SU-DHL-6 (cell line): Measurements from ENCODE around the gene MED8.

Experiments
- H2AFZ ChIP-seq: fragments of 200-600 bp; sonication (generic); 2 replicates; pipeline ENCODE4 v1.6.1; 2014; ENCODE audit warnings: low read depth, mild to moderate bottlenecking, moderate library complexity, mixed read lengths, antibody characterized with exemption, low read length; ENCODE audit not compliant: severe bottlenecking
- H3F3A ChIP-seq: fragments of 200-600 bp; shearing (Covaris generic); 2 replicates; pipeline ENCODE4 v1.6.0; 2016; ENCODE audit warnings: antibody characterized with exemption, mild to moderate bottlenecking; ENCODE audit not compliant: insufficient read depth
- H3K27ac ChIP-seq: fragments of 200-600 bp; sonication (generic); 2 replicates; pipeline ENCODE4 v1.5.1; 2016; ENCODE audit warnings: low read depth, mild to moderate bottlenecking, low read length, moderate library complexity, mixed read lengths
- H3K27me3 ChIP-seq: fragments of 200-600 bp; sonication (generic), shearing (Covaris generic); 2 replicates; pipeline ENCODE4 v1.6.0; 2014; ENCODE audit warnings: mild to moderate bottlenecking, low read length
- H3K36me3 ChIP-seq: fragments of 200-600 bp; sonication (generic); 2 replicates; pipeline ENCODE4 v1.6.1; 2014; ENCODE audit warnings: mild to moderate bottlenecking, low read length, mixed read lengths
- H3K4me2 ChIP-seq: fragments of 300-600, 200-600 bp; shearing (Covaris generic), sonication (generic); 2 replicates; pipeline ENCODE4 v1.6.0; 2014; ENCODE audit warnings: low read length, low read depth, mild to moderate bottlenecking; ENCODE audit not compliant: poor library complexity, severe bottlenecking
- H3K4me3 ChIP-seq: fragments of 200-600 bp; sonication (generic); 2 replicates; pipeline ENCODE4 v1.5.1; 2014; ENCODE audit warnings: antibody characterized with exemption, low read length, mild to moderate bottlenecking, mixed read lengths; ENCODE audit not compliant: insufficient read depth, poor library complexity, severe bottlenecking
- H3K79me2 ChIP-seq: fragments of 200-600 bp; sonication (generic); 2 replicates; pipeline ENCODE4 v1.6.1; 2014; ENCODE audit warnings: mild to moderate bottlenecking, low read length, moderate library complexity; ENCODE audit not compliant: insufficient read depth
- H3K9ac ChIP-seq: fragments of 200-600 bp; sonication (generic); 2 replicates; pipeline ENCODE4 v1.7.0; 2014; ENCODE audit warnings: mild to moderate bottlenecking, low read length
- H3K9me2 ChIP-seq: fragments of 200-600 bp; sonication (generic); replicated peaks from 2 replicates; pipeline ENCODE4 v1.6.1; 2014; ENCODE audit warnings: low read length; ENCODE audit not compliant: insufficient read depth
- H3K9me3 ChIP-seq: fragments of 200-600 bp; sonication (generic); 2 replicates; pipeline ENCODE4 v1.6.1; 2014; ENCODE audit warnings: low read length, mixed read lengths; ENCODE audit not compliant: insufficient read depth
- H4K20me1 ChIP-seq: fragments of 200-600 bp; sonication (generic); 2 replicates; pipeline ENCODE4 v1.6.1; 2014; ENCODE audit warnings: low read depth, mild to moderate bottlenecking, antibody characterized with exemption, low read length, moderate library complexity, mixed read lengths
- EZH2phosphoT487 ChIP-seq: fragments of 200-600 bp; sonication (generic), shearing (Covaris generic); conservative IDR thresholded peaks from 2 replicates; pipeline ENCODE4 v1.6.1; 2018; ENCODE audit warnings: mild to moderate bottlenecking, antibody characterized with exemption, low read length, moderate library complexity, mixed read lengths
- TF ChIP-seq, protein P1 (sequence below): fragments of 200-600 bp; sonication (generic); IDR thresholded peaks from one replicate; pipeline ENCODE4 v1.5.1; 2017; ENCODE audit warnings: antibody characterized with exemption, mild to moderate bottlenecking, low read length, moderate library complexity; ENCODE audit not compliant: insufficient read depth, poor library complexity, severe bottlenecking

The MED8 gene

DNA sequence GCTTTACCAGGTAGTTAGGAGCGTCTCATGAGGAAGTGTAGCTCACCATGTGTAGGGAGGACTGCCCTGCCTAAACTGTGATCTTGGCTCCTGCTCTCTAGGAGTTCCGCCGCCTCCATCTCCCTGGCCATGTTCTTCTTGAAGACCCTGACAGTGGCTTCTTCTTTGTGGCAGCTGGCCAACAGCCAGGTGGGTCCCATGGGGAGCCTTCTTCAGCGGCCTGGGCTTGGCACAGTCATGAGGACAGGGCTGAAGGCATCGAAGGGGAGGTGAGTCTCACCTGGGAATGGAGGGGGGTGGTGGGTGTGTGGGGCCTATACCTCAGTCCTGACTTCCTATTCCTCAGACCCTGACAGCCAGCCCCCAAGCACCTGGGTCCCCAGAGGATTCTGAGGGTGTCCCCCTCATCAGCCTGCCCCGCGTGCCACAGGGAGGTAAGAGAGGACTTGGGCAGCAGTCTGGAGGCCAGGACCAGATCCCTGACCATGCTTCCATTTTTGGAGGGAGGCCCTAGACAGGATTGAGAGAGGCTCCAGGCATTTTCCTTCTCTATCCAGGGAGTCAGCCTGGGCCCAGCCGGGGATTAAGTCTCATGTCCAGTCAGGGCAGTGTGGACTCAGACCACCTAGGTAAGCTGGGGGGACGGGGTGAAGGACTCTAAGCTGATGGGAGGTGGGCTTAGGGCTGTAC, 42.7 kb upstream of the MED8 start:
- Histone ChIP-seq H3K4me3 (no peak overlapping the region), H3K9me3 (no peaks in the 10 kb centered on the region), H3K4me2 (no peak overlapping the region), H2AFZ (no peak overlapping the region), H3K9me2 (no peaks in the 10 kb centered on the region), H4K20me1 (no peaks in the 10 kb centered on the region), H3K9ac (no peak overlapping the region), H3K79me2 (no peaks in the 10 kb centered on the region), H3K36me3 (no peaks in the 10 kb centered on the region), H3K27me3 (no peaks in the 10 kb centered on the region), H3F3A (no peaks in the 10 kb centered on the region), H3K27ac (no peak overlapping the region)
- TF ChIP-seq, protein P1, sequence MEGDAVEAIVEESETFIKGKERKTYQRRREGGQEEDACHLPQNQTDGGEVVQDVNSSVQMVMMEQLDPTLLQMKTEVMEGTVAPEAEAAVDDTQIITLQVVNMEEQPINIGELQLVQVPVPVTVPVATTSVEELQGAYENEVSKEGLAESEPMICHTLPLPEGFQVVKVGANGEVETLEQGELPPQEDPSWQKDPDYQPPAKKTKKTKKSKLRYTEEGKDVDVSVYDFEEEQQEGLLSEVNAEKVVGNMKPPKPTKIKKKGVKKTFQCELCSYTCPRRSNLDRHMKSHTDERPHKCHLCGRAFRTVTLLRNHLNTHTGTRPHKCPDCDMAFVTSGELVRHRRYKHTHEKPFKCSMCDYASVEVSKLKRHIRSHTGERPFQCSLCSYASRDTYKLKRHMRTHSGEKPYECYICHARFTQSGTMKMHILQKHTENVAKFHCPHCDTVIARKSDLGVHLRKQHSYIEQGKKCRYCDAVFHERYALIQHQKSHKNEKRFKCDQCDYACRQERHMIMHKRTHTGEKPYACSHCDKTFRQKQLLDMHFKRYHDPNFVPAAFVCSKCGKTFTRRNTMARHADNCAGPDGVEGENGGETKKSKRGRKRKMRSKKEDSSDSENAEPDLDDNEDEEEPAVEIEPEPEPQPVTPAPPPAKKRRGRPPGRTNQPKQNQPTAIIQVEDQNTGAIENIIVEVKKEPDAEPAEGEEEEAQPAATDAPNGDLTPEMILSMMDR, result no peak
- TF ChIP-seq EZH2phosphoT487, result no peak

DNA sequence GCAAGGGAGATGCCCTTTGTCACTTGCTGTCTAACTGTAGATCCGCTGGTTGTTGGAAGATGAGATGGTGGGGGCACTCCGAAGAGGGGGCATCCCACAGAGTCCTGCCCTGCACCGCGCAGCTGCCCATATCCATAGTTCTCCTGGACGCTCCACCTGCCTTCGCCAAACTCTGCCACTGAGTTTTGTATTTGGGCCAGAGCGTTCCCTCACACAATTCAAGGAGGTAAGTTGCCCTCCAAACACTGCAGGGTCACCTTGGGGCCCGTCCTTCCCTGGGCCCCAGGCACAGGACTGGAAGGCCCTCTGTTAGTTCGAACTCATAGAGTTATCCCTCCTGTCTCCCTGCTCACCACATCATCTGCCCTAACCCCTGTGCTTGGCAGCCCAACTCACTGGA, 42.1 kb upstream of the MED8 start:
- H3K36me3 ChIP-seq, result no peaks in the 10 kb centered on the region
- no peaks in the 10 kb centered on the region for H3K27me3 ChIP-seq
- no peak overlapping the region for H3K4me2 ChIP-seq
- no peaks in the 10 kb centered on the region for H3K9me3 ChIP-seq
- no peak overlapping the region for H3K4me3 ChIP-seq
- no peaks in the 10 kb centered on the region for H3K9me2 ChIP-seq
- no peaks in the 10 kb centered on the region for H3K79me2 ChIP-seq
- no peak overlapping the region for H3K9ac ChIP-seq
- no peak overlapping the region for H2AFZ ChIP-seq
- H4K20me1 ChIP-seq, result no peaks in the 10 kb centered on the region
- no peak overlapping the region for H3K27ac ChIP-seq
- TF ChIP-seq EZH2phosphoT487, result no peak
- TF ChIP-seq, protein P1, result no peak
- H3F3A ChIP-seq, result no peaks in the 10 kb centered on the region

DNA sequence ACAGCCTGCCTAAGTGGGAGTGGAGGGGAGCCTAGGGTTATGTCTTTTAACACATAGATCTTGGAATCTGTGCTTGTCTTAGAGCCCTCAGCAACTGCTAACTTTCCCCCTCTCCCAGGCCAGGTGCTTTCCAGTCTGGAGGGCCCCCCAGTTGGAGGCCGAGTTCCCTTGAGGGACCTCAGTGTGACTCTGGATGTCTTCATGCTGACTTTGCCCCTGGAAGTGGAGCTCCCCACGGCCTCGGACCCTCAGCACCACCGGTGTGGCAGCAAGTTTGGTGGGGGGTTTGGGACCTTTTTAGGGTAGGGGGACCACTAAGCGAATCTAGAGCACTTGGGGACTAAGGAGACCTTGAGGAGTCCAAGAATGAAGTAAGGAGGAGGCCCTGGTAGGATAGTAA, 41.2 kb upstream of the MED8 start:
- Histone ChIP-seq H3K4me3 (no peak overlapping the region), H3K9ac (no peak overlapping the region), H3K27ac (no peak overlapping the region), H3F3A (no peaks in the 10 kb centered on the region), H3K9me2 (no peaks in the 10 kb centered on the region), H3K4me2 (no peak overlapping the region), H4K20me1 (no peaks in the 10 kb centered on the region), H3K79me2 (no peaks in the 10 kb centered on the region), H2AFZ (no peak overlapping the region), H3K36me3 (no peaks in the 10 kb centered on the region), H3K27me3 (no peaks in the 10 kb centered on the region), H3K9me3 (no peaks in the 10 kb centered on the region)
- no peak for TF ChIP-seq EZH2phosphoT487
- TF ChIP-seq, protein P1, result no peak
